Kidney (tissue), 14 donors: ENCODE results near the gene LGALS9. TPM values are rescaled to one million over a fixed set of nuclear protein-coding genes. Genes with fewer than 3 reads are reported as not detected.
A peak's percentile ranks its signal among the peaks of the same experiment; 100 is the strongest.
"Not testable (repeated sequence)": the region's sequence is repeated elsewhere in the genome, so short reads cannot be mapped to it uniquely, and the experiment has no call there.

Experiments used
- DNase-seq, 5 donors: peaks; one replicate each; pipeline ENCODE4 v3.0.0-alpha.2; 2013 to 2020
- FAIRE-seq: peaks from 2 replicates; lab custom pipeline; 2012; peaks lifted over from hg19 to GRCh38; lab: Jason Lieb, UNC
- H3K27ac ChIP-seq, 2 donors: one replicate each; pipeline ENCODE4 v1.7.0; 2013; ENCODE audit warnings: low read depth in 2 of 2, low read length in 2 of 2, inconsistent platforms in 1 of 2
- H3K27me3 ChIP-seq: one replicate; pipeline ENCODE4 v1.7.1; 2013; ENCODE audit warnings: low read length, inconsistent platforms; ENCODE audit not compliant: control insufficient read depth, insufficient read depth
- H3K36me3 ChIP-seq, 3 donors: one replicate each; pipeline versions ENCODE4 v1.7.0 to v1.7.1; 2013; ENCODE audit warnings: low read length in 3 of 3, control low read depth in 1 of 3, inconsistent platforms in 1 of 3; ENCODE audit not compliant: insufficient read depth in 3 of 3, control insufficient read depth in 2 of 3
- H3K4me1 ChIP-seq, 3 donors: one replicate each; pipeline versions ENCODE4 v1.7.0 to v1.7.1; 2013; ENCODE audit warnings: low read length in 3 of 3, inconsistent platforms in 1 of 3, low read depth in 1 of 3; ENCODE audit not compliant: control insufficient read depth in 2 of 3, insufficient read depth in 2 of 3
- H3K4me3 ChIP-seq, 3 donors: one replicate each; pipeline versions ENCODE4 v1.7.0 to v1.8.1; 2013; ENCODE audit warnings: low read length in 3 of 3, control low read depth in 1 of 3, inconsistent platforms in 1 of 3
- H3K9ac ChIP-seq, 3 donors: one replicate each; pipeline versions ENCODE4 v1.7.0 to v1.7.1; 2013; ENCODE audit warnings: low read length in 3 of 3, control low read depth in 1 of 3, inconsistent platforms in 1 of 3
- H3K9me3 ChIP-seq, 3 donors: one replicate each; pipeline versions ENCODE4 v1.7.0 to v1.7.1; 2013; ENCODE audit warnings: low read length in 3 of 3, control low read depth in 1 of 3, inconsistent platforms in 1 of 3; ENCODE audit not compliant: control insufficient read depth in 2 of 3, insufficient read depth in 1 of 3
- intact Hi-C: fragments of 100-400 bp; cut with DNase I; formaldehyde crosslinking; loops from one replicate; pipeline ENCODE4 v1.11.1; 2022
- polyA plus RNA-seq: library from polyadenylated mRNA; stranded (reverse); fragments of 350-450 nt; fragmentation: Illumina TruSeq; extraction: RNeasy Lipid Tissue Mini Kit (QIAGEN cat#74804); gene quantifications from one replicate; pipeline ENCODE4 v1.2.3, GENCODE V29; 2014; ENCODE audit warnings: low read depth, low replicate concordance; ENCODE audit not compliant: insufficient read depth
- total RNA-seq: library from RNA; stranded (reverse); fragmentation: NEBNext Ultra II Directional; extraction: Animal tissue kit (Norgen Biotek cat#: 25700); gene quantifications from one replicate; pipeline ENCODE4 v1.2.1, GENCODE V29; 2021
- TF ChIP-seq, protein P1 (sequence below): IDR thresholded peaks from 3 replicates; pipeline ENCODE4 v1.5.1; 2012; ENCODE audit warnings: mild to moderate bottlenecking, moderate library complexity, borderline replicate concordance; ENCODE audit not compliant: insufficient read depth; ENCODE audit errors: extremely low read depth
- donor health status: control.
- donor health status: control.
- donor health status: control.
- donor health status: control.
- donor health status: control.
- donor health status: DM: yes; HTN: yes; CAD: no.
- donor health status: Normal renal cell carcinoma (clear cell type).

LGALS9 gene
- total and polyA plus RNA-seq, 2 donors from 2014 or later: 16.4 to 50.8 TPM

DNA sequence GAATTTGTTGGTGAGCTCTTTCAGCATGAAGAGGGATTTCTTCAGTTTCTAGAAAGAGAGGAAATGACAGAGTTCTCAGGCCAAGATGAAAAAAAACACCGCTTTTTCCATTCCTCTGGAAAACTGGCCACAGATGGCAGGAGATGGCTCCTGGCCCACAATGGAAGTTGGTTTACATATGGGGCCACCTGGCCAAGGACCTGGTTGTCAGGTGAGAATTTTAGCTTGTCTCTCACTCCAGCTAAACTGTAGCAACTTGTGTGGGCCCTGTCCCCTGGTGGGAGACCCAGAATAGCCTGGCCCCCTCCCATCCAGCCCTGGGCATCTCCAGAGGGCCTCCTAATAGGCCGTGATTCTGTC lies 33.6 kb downstream of the LGALS9 start:
- H3K36me3 ChIP-seq: no peaks in the 10 kb centered on the region
- no peak for DNase-seq
- no peak overlapping the region for H3K27ac ChIP-seq
- no peak overlapping the region for H3K4me3 ChIP-seq
- no peaks in the 10 kb centered on the region for H3K9me3 ChIP-seq
- no peak overlapping the region for H3K9ac ChIP-seq
- intact Hi-C loops: no loop called here
- no peaks in the 10 kb centered on the region for H3K27me3 ChIP-seq
- TF ChIP-seq, protein P1, sequence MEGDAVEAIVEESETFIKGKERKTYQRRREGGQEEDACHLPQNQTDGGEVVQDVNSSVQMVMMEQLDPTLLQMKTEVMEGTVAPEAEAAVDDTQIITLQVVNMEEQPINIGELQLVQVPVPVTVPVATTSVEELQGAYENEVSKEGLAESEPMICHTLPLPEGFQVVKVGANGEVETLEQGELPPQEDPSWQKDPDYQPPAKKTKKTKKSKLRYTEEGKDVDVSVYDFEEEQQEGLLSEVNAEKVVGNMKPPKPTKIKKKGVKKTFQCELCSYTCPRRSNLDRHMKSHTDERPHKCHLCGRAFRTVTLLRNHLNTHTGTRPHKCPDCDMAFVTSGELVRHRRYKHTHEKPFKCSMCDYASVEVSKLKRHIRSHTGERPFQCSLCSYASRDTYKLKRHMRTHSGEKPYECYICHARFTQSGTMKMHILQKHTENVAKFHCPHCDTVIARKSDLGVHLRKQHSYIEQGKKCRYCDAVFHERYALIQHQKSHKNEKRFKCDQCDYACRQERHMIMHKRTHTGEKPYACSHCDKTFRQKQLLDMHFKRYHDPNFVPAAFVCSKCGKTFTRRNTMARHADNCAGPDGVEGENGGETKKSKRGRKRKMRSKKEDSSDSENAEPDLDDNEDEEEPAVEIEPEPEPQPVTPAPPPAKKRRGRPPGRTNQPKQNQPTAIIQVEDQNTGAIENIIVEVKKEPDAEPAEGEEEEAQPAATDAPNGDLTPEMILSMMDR: no peak
- H3K4me1 ChIP-seq: no peaks in the 10 kb centered on the region
- no peak for FAIRE-seq

DNA sequence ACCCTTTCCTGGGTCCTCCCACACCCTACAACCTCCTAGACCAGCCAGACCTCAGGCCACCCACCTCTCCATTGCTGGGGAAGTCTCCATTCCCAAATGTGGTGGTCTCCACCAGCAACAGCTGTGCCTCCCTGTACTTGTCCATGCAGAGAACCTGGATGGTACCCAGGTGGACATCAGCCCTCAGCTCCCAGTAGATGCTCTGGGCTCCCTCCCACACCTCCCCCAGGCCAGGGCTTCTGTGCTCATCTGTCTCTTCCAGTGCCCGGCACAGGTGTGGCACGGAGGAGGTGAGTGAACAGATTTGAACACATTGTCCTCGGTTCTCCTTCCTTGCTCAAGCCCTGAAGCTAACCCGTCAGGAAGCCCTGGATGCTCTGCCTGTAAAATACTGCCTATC lies 34.6 kb downstream of the LGALS9 start:
- FAIRE-seq (no peak), DNase-seq (no peak)
- Histone ChIP-seq H3K4me1 (no peaks in the 10 kb centered on the region), H3K9me3 (no peaks in the 10 kb centered on the region), H3K9ac (no peak overlapping the region), H3K4me3 (no peak overlapping the region), H3K36me3 (no peaks in the 10 kb centered on the region), H3K27ac (no peak overlapping the region), H3K27me3 (no peaks in the 10 kb centered on the region)
- TF ChIP-seq, protein P1: no peak
- intact Hi-C loops: no loop called here

DNA sequence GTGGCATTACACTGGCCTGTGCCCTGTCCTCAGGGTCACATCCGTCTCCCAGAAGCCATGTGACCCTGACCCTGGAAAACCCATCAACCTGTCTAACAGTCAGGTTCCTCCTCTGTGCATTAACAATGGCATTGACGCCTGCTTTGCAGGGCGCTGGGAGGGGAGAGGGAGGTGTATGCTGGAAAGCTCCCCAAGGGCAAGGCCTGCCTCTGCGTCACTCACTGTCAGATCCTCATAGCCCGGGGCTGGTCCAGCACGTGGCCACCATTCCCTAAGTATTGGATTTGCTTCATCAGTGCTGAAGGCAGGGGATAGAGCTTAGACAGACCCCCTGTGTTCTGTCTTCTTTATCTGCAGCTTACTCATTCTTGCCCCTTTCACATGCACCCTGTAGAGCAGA lies 35.3 kb downstream of the LGALS9 start:
- H3K4me3 ChIP-seq, H3K4me1 ChIP-seq, H3K9me3 ChIP-seq, intact Hi-C loops, H3K9ac ChIP-seq, H3K27me3 ChIP-seq, H3K36me3 ChIP-seq, FAIRE-seq, H3K27ac ChIP-seq: not testable (repeated sequence)
- DNase-seq: peak in 1 of 5 donors; percentile 39

DNA sequence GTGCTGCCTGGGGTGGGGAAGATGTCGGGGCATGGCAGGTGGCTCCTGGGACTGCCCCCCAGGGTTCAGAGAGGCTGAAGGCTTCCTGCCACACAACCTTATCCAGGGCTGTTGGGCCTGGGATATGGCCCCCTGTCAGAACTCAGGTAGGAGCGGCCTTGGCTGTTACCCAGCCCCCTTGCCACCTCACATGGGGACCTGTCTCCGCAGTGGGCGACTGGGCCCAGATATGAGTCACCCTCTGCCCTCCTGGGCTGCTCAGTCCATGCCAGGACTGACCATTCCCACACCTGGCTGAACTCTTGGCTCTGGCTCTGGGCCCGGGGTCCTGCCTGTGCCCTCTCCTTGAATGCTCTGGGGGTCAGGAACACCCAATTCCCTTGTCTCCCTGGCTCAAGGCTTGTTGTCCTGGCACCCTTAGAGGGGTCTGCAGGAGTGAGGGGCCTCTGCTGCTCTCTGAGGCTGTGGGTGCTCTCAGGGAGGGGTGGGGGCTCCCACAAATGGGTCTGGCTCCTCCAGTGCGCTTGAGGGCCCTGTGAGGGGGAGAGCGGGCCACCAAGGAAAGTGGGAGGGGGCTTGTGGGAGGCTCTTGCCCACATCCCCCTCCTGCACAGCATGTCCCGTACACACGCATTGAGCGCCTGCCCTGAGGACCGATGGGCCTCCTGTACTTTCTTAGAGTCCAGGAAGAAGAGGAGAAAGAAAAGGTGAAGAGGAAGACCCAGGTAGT lies 36.0 kb downstream of the LGALS9 start:
- Histone ChIP-seq H3K27me3 (no peaks in the 10 kb centered on the region), H3K9ac (no peak overlapping the region), H3K36me3 (no peaks in the 10 kb centered on the region), H3K4me3 (no peak overlapping the region), H3K9me3 (no peaks in the 10 kb centered on the region), H3K4me1 (no peaks in the 10 kb centered on the region), H3K27ac (no peak overlapping the region)
- TF ChIP-seq, protein P1: no peak
- FAIRE-seq (no peak), DNase-seq (peak in 1 of 5 donors; percentile 59)
- intact Hi-C loops: no loop called here
